A549 treated with AZD2906 at 1 μM for 4 hours (cell line): ENCODE results near the gene COL24A1. TPM values are rescaled to one million over a fixed set of nuclear protein-coding genes. Genes with fewer than 3 reads are reported as not detected.

Source experiments
- total RNA-seq: library from RNA; stranded (reverse); fragments of 200-300 nt; extraction: Qiagen RNA extraction; gene quantifications from 5 replicates; pipeline ENCODE4 v1.2.3, GENCODE V29; 2022

The COL24A1 gene
- total RNA-seq: 0.01 to 0.05 TPM (median 0.02 TPM) in 5 replicates

GRCh38 chr1:86156566-86157455 is at the start of gene COL24A1:
TSS of gene COL24A1 (minus strand) at chr1:86156772. CDS start at chr1:86156396, 376 bp downstream.

GRCh38 chr1:85707990-85708828 is 448.4 kb downstream of the COL24A1 start, which contains the start of gene ZNHIT6:
TSS of gene ZNHIT6 (minus strand) at chr1:85708433. CDS start at chr1:85708284, 149 bp downstream.

Other genes starting within 250 kb of the COL24A1 start
- gene ODF2L, start 239.6 kb upstream of the COL24A1 start, total RNA-seq: 7.6 to 10.8 TPM (median 9.7 TPM) in 5 replicates